GM21447 (cell line): ENCODE results near the gene TMEM170B.

Source experiments
- ATAC-seq: cut with Tn5 transposase; IDR thresholded peaks from one replicate; pipeline ENCODE4 v1.9.1; 2021; ENCODE audit not compliant: unreplicated experiment

The TMEM170B gene

GRCh38 chr6:11609324-11610071, 71.9 kb downstream of the TMEM170B start:
- ATAC-seq, result no peak

DNA sequence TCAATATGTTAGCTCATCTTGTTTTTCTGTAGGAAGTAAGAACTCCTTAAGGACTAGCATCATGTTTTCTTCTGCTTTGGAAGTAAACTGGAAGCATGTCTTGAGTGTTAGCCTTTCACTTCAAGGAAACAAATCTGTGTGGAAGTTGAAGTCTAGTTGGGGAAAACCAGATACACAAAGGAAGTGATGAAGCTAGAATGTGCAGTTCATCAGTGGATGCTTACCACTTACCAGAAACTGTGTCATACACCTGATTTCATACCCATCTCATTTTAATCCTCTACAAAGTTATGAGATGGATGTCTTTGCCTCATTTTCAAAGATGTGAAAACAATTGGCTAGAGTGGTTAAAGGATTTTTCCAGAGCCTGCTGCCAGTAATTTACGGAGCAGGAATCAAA, 75.8 kb downstream of the TMEM170B start:
- no peak for ATAC-seq

- ATAC-seq, result no peak
Measured at GRCh38 chr6:11613858-11614257, 76.3 kb downstream of the TMEM170B start.

- ATAC-seq, result no peak
Measured at GRCh38 chr6:11614534-11615213, 77.1 kb downstream of the TMEM170B start.

- no peak for ATAC-seq
Measured at GRCh38 chr6:11615214-11615602, 77.7 kb downstream of the TMEM170B start.

- ATAC-seq, result no peak
Measured at GRCh38 chr6:11616200-11616611, 78.7 kb downstream of the TMEM170B start.

DNA sequence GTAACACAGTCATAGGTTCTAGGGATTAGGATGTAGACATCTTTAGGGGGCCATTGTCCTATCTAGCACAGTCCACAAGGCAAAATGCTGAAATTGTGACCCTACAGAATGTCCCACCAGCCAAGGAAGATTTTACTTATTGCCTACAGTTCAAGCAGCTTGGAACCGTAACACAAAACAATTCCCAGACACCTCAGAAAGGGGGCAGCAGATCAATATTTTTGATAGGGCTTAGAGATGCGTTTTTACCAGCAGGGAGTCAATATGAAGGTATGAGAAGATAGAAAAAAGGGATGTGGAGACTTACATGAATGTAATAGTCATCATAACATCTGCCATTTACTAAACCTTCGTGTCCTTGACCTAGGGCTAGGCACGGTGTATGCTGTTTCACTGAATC, 81.0 kb downstream of the TMEM170B start:
- ATAC-seq, result no peak

DNA sequence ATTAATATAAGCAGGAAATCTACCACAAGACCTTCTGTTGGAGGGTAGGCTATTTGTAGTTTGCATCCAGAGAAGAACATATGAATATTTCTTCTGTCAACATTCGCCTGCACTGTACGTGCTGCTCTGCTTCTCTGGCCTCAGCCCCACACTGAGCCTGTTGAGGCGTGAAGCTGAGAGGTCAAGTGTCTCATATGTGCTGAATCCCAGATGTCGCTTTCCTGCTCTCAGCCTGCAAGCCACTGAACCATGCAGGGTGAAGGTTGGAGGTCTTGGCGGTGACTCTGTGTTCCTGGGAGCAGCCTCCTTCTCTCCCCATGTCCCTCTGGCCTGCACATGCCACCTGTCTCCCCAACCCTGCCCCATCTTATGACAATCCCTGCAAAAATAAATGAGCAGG, 83.6 kb downstream of the TMEM170B start:
- ATAC-seq, result no peak

DNA sequence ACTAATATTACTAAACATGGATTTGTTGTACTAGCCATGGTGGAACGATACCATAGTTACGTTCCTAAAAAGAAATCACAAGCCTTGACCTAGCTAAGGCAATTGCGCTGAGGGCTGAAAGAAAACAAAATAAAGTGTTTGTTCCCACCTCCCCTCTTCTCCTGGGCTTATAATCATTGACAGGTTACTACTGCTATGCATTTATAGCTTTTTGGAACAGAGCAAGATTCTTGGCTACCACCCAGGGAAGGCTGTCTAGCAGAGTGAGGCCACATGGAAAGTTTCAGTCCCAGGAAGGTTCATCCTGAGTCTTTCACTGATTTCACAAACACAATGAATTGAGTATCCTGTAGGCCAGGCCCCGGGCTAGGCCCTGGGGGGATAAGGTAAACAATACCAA, 84.6 kb downstream of the TMEM170B start:
- no peak for ATAC-seq

DNA sequence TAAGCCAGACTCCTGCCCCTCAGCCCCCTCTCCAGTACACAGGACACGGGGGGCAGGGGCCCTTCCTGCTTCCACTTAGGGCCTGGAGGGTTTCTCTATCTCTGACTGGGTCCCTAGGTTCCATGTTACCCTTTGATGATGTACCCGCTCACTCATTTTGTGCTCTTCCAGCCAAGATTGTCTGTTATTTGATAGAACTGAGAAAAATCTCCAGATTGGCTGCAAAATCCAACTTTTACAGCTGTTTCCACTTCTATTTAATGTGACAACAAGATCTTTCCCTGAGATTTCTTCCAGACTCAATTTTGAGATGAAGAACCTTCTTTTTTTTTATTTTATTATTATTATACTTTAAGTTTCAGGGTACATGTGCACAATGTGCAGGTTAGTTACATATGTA, 85.7 kb downstream of the TMEM170B start:
- ATAC-seq, result no peak

GRCh38 chr6:11625302-11625701, 87.8 kb downstream of the TMEM170B start:
- ATAC-seq, result no peak

GRCh38 chr6:11626356-11626755, 88.8 kb downstream of the TMEM170B start:
- no peak for ATAC-seq

- ATAC-seq, result no peak
Measured at GRCh38 chr6:11628562-11628961, 91.0 kb downstream of the TMEM170B start.

GRCh38 chr6:11631008-11631407, 93.5 kb downstream of the TMEM170B start:
- no peak for ATAC-seq

- no peak for ATAC-seq
Measured at GRCh38 chr6:11631539-11631938, 94.0 kb downstream of the TMEM170B start.

GRCh38 chr6:11632231-11632630, 94.7 kb downstream of the TMEM170B start:
- no peak for ATAC-seq

- ATAC-seq, result no peak
Measured at GRCh38 chr6:11632795-11633511, 95.4 kb downstream of the TMEM170B start.
